Vagina (tissue), 2 donors: ENCODE data around the gene PXDN.

Source experiments
- POLR2A ChIP-seq, 2 donors: fragments of 450-650 bp; IDR thresholded peaks; one replicate each; pipeline ENCODE4 v1.6.1; 2017; ENCODE audit warnings: antibody characterized with exemption in 2 of 2, mild to moderate bottlenecking in 2 of 2, moderate library complexity in 2 of 2
- TF ChIP-seq, protein P1 (sequence below), 3 experiments: fragments of 450-650 bp in 2 of 3; fragments of 200-600 bp in 1 of 3; sonication (generic) in 1 of 3; IDR thresholded peaks; one replicate each; pipeline ENCODE4 v1.5.1; 2017 to 2019; ENCODE audit warnings: antibody characterized with exemption in 3 of 3, mild to moderate bottlenecking in 2 of 3, moderate library complexity in 2 of 3

DNA sequence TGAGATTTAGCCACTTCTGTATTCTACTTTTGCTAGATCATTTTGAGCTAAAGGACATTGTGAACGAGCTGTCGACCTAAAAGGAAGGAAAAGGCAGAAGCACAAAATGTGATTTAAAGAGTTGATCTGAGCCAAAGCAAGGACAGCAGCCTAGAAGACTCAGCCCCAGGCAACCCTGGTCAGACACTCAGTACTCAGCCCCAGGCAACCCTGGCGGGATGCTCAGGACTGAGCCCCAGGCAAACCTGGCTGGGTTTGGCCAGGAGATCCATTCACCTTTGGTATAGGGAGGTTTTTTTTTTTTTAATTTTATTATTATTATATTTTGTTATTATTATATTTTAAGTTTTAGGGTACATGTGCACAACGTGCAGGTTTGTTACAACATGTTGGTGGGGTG is 34.3 kb upstream of the PXDN start:
- no peak for TF ChIP-seq POLR2A (IDR thresholded peaks at IDR 0.05)
- TF ChIP-seq, protein P1, sequence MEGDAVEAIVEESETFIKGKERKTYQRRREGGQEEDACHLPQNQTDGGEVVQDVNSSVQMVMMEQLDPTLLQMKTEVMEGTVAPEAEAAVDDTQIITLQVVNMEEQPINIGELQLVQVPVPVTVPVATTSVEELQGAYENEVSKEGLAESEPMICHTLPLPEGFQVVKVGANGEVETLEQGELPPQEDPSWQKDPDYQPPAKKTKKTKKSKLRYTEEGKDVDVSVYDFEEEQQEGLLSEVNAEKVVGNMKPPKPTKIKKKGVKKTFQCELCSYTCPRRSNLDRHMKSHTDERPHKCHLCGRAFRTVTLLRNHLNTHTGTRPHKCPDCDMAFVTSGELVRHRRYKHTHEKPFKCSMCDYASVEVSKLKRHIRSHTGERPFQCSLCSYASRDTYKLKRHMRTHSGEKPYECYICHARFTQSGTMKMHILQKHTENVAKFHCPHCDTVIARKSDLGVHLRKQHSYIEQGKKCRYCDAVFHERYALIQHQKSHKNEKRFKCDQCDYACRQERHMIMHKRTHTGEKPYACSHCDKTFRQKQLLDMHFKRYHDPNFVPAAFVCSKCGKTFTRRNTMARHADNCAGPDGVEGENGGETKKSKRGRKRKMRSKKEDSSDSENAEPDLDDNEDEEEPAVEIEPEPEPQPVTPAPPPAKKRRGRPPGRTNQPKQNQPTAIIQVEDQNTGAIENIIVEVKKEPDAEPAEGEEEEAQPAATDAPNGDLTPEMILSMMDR (IDR thresholded peaks at IDR 0.05): no peak
